Stimulated activated CD4-positive, alpha-beta T cell treated with anti-CD3 and anti-CD28 coated beads, Interleukin-2, amount 100 ng/mL, for 4 hours (primary cell): ENCODE results near the gene PERCC1.

Experiments
- DNase-seq: peaks from one replicate; pipeline ENCODE4 v3.0.0-alpha.2; 2020; ENCODE audit warnings: low read depth

Gene PERCC1

GRCh38 chr16:1412847-1413246 lies 18.0 kb upstream of the PERCC1 start:
- DNase-seq, result no peak

- DNase-seq, result peak; percentile 44
Measured at GRCh38 chr16:1413684-1414531, 17.0 kb upstream of the PERCC1 start.

- peak; percentile 70 for DNase-seq
Measured at GRCh38 chr16:1414532-1415260, 16.2 kb upstream of the PERCC1 start, which contains the start of gene UNKL. Gene UNKL (minus strand): TSS chr16:1414704. CDS start chr16:1414691, 13 bp downstream.

GRCh38 chr16:1416521-1416941 lies 14.3 kb upstream of the PERCC1 start:
- no peak for DNase-seq

- DNase-seq, result peak; percentile 10
Measured at GRCh38 chr16:1420111-1420539, 10.8 kb upstream of the PERCC1 start.

- no peak for DNase-seq
Measured at GRCh38 chr16:1422076-1422475, 8.8 kb upstream of the PERCC1 start.

GRCh38 chr16:1424028-1424427 lies 6.8 kb upstream of the PERCC1 start:
- DNase-seq, result no peak

- no peak for DNase-seq
Measured at GRCh38 chr16:1425616-1426370, 5.1 kb upstream of the PERCC1 start.

- DNase-seq, result no peak
Measured at GRCh38 chr16:1426734-1427471, 4.0 kb upstream of the PERCC1 start.

GRCh38 chr16:1427473-1428461 lies 3.1 kb upstream of the PERCC1 start:
- no peak for DNase-seq

GRCh38 chr16:1428511-1428910 lies 2.4 kb upstream of the PERCC1 start:
- peak; percentile 11 for DNase-seq

- no peak for DNase-seq
Measured at GRCh38 chr16:1429012-1429411, 1.9 kb upstream of the PERCC1 start.

GRCh38 chr16:1429631-1430030 lies 1.2 kb upstream of the PERCC1 start:
- DNase-seq, result no peak

- DNase-seq, result no peak
Measured at GRCh38 chr16:1430214-1430758, 592 bp upstream of the PERCC1 start.

GRCh38 chr16:1431497-1432270 lies 806 bp downstream of the PERCC1 start:
- no peak for DNase-seq

- DNase-seq, result no peak
Measured at GRCh38 chr16:1432388-1433262, 1.7 kb downstream of the PERCC1 start.

- DNase-seq, result no peak
Measured at GRCh38 chr16:1433263-1433560, 2.3 kb downstream of the PERCC1 start.

GRCh38 chr16:1433756-1434155 lies 2.9 kb downstream of the PERCC1 start:
- no peak for DNase-seq
